ENCODE measurements around the gene FUBP1. TPM values are rescaled to one million over a fixed set of nuclear protein-coding genes. Genes with fewer than 3 reads are reported as not detected.

Gene FUBP1
- total RNA-seq, 1 donor from 2014 or later = 128 TPM

- peak overlapping the region; percentile 85 for H3K4me2 ChIP-seq (ENCODE audit: low read length)
- H3K27ac ChIP-seq (ENCODE audit: low read depth, low read length) = peak overlapping the region; percentile 98
- H3K9me3 ChIP-seq (ENCODE audit: insufficient read depth, low read depth, low read length) = no peaks in the 10 kb centered on the region
- Mint-ChIP-seq H3K9me3 (ENCODE audit: unreplicated experiment) (no peaks in the 10 kb centered on the region), H3K4me3 (ENCODE audit: unreplicated experiment) (peak overlapping the region; percentile 98), H3K27ac (ENCODE audit: unreplicated experiment) (peak overlapping the region; percentile 96), H3K27me3 (ENCODE audit: low read depth, unreplicated experiment) (no peaks in the 10 kb centered on the region), H3K4me1 (ENCODE audit: low read depth, unreplicated experiment) (peaks cover 17% of the 10 kb centered on the region), H3K36me3 (ENCODE audit: low read depth, unreplicated experiment) (peaks cover 3% of the 10 kb centered on the region)
- FAIRE-seq (peak; percentile 60), DNase-seq (ENCODE audit: low read depth) (peak; percentile 88)
- peak overlapping the region; percentile 99 for H3K9ac ChIP-seq (ENCODE audit: low read length)
- H3K27me3 ChIP-seq (ENCODE audit: insufficient read depth, low read length) = no peaks in the 10 kb centered on the region
- no peak overlapping the region for H2AFZ ChIP-seq (ENCODE audit: low read depth, low read length)
- H3K4me1 ChIP-seq (ENCODE audit: insufficient read depth, low read length) = peaks cover 6% of the 10 kb centered on the region
- H4K20me1 ChIP-seq (ENCODE audit: insufficient read depth, low read length) = peaks cover 23% of the 10 kb centered on the region
- H3K36me3 ChIP-seq (ENCODE audit: insufficient read depth, low read length) = no peaks in the 10 kb centered on the region
- peak overlapping the region; percentile 87 for H3K4me3 ChIP-seq (ENCODE audit: insufficient read depth, low read depth, low read length)
- TF ChIP-seq EZH2 (IDR thresholded peaks at IDR 0.05; ENCODE audit: insufficient read depth, low read length) (no peak), CTCF (IDR thresholded peaks at IDR 0.05; ENCODE audit: insufficient read depth, low read depth, low read length) (no peak)
- peaks cover 61% of the 10 kb centered on the region for H3K79me2 ChIP-seq (ENCODE audit: insufficient read depth, low read length)
These were observed 26.9 kb upstream of the FUBP1 start for GRCh38 chr1:78005755-78006154.

GRCh38 chr1:78005448-78005722 lies 26.5 kb upstream of the FUBP1 start:
- peak overlapping the region; percentile 98 for H3K4me3 Mint-ChIP-seq (ENCODE audit: unreplicated experiment)
- Histone ChIP-seq H3K4me3 (ENCODE audit: insufficient read depth, low read depth, low read length) (peak overlapping the region; percentile 87), H3K27me3 (ENCODE audit: insufficient read depth, low read length) (no peaks in the 10 kb centered on the region), H3K4me2 (ENCODE audit: low read length) (peak overlapping the region; percentile 85), H3K4me1 (ENCODE audit: insufficient read depth, low read length) (peaks cover 6% of the 10 kb centered on the region), H3K79me2 (ENCODE audit: insufficient read depth, low read length) (peaks cover 57% of the 10 kb centered on the region), H3K9ac (ENCODE audit: low read length) (peak overlapping the region; percentile 99), H3K36me3 (ENCODE audit: insufficient read depth, low read length) (no peaks in the 10 kb centered on the region), H3K27ac (ENCODE audit: low read depth, low read length) (peak overlapping the region; percentile 98), H4K20me1 (ENCODE audit: insufficient read depth, low read length) (peaks cover 22% of the 10 kb centered on the region), H2AFZ (ENCODE audit: low read depth, low read length) (no peak overlapping the region), H3K9me3 (ENCODE audit: insufficient read depth, low read depth, low read length) (no peaks in the 10 kb centered on the region)
- DNase-seq (ENCODE audit: low read depth) (no peak), FAIRE-seq (no peak)
- H3K27me3 Mint-ChIP-seq (ENCODE audit: low read depth, unreplicated experiment) = no peaks in the 10 kb centered on the region
- H3K4me1 Mint-ChIP-seq (ENCODE audit: low read depth, unreplicated experiment) = peaks cover 17% of the 10 kb centered on the region
- peak overlapping the region; percentile 96 for H3K27ac Mint-ChIP-seq (ENCODE audit: unreplicated experiment)
- no peaks in the 10 kb centered on the region for H3K9me3 Mint-ChIP-seq (ENCODE audit: unreplicated experiment)
- no peak for TF ChIP-seq CTCF (IDR thresholded peaks at IDR 0.05; ENCODE audit: insufficient read depth, low read depth, low read length)
- TF ChIP-seq EZH2 (IDR thresholded peaks at IDR 0.05; ENCODE audit: insufficient read depth, low read length) = no peak
- peaks cover 3% of the 10 kb centered on the region for H3K36me3 Mint-ChIP-seq (ENCODE audit: low read depth, unreplicated experiment)

- Histone ChIP-seq H3K27ac (ENCODE audit: low read depth, low read length) (peak within 1 kb of the TSS; percentile 98), H2AFZ (ENCODE audit: low read depth, low read length) (no peak within 1 kb of the TSS), H3K27me3 (ENCODE audit: insufficient read depth, low read length) (no peaks in the 10 kb centered on the region), H3K9me3 (ENCODE audit: insufficient read depth, low read depth, low read length) (no peaks in the 10 kb centered on the region), H3K4me1 (ENCODE audit: insufficient read depth, low read length) (peaks cover 6% of the 10 kb centered on the region), H3K36me3 (ENCODE audit: insufficient read depth, low read length) (no peaks in the 10 kb centered on the region), H3K4me2 (ENCODE audit: low read length) (peak within 1 kb of the TSS; percentile 85), H3K4me3 (ENCODE audit: insufficient read depth, low read depth, low read length) (peak within 1 kb of the TSS; percentile 87), H3K9ac (ENCODE audit: low read length) (peak within 1 kb of the TSS; percentile 99), H3K79me2 (ENCODE audit: insufficient read depth, low read length) (peaks cover 52% of the 10 kb centered on the region), H4K20me1 (ENCODE audit: insufficient read depth, low read length) (peaks cover 21% of the 10 kb centered on the region)
- H3K36me3 Mint-ChIP-seq (ENCODE audit: low read depth, unreplicated experiment) = peaks cover 3% of the 10 kb centered on the region
- H3K4me3 Mint-ChIP-seq (ENCODE audit: unreplicated experiment) = peak within 1 kb of the TSS; percentile 98
- FAIRE-seq (peak; percentile 93), DNase-seq (ENCODE audit: low read depth) (peak; percentile 98)
- H3K4me1 Mint-ChIP-seq (ENCODE audit: low read depth, unreplicated experiment) = peaks cover 16% of the 10 kb centered on the region
- peak within 1 kb of the TSS; percentile 96 for H3K27ac Mint-ChIP-seq (ENCODE audit: unreplicated experiment)
- no peaks in the 10 kb centered on the region for H3K27me3 Mint-ChIP-seq (ENCODE audit: low read depth, unreplicated experiment)
- no peak for TF ChIP-seq EZH2 (IDR thresholded peaks at IDR 0.05; ENCODE audit: insufficient read depth, low read length)
- no peak for TF ChIP-seq CTCF (IDR thresholded peaks at IDR 0.05; ENCODE audit: insufficient read depth, low read depth, low read length)
- no peaks in the 10 kb centered on the region for H3K9me3 Mint-ChIP-seq (ENCODE audit: unreplicated experiment)
These were observed 26.0 kb upstream of the FUBP1 start, which contains the start of gene DNAJB4 for GRCh38 chr1:78004719-78005447. Gene DNAJB4 (plus strand): TSS chr1:78004939. CDS start chr1:78005111, 172 bp downstream.
